Mesenchymal stem cell (in vitro differentiated cells and primary cell): ENCODE measurements around the gene RUSC1.

ENCODE experiments used
- DNase-seq: peaks from one replicate; pipeline ENCODE4 v3.0.0-alpha.2; 2013
- H2AFZ ChIP-seq: one replicate; pipeline ENCODE4 v1.6.1; 2013; ENCODE audit warnings: low read depth, mild to moderate bottlenecking, control low read depth, inconsistent platforms, low read length, moderate library complexity
- H2AK5ac ChIP-seq: 2 replicates; pipeline ENCODE4 v1.6.1; 2013; ENCODE audit warnings: low read length, moderate library complexity, mild to moderate bottlenecking, inconsistent platforms; ENCODE audit not compliant: severe bottlenecking
- H2BK120ac ChIP-seq: one replicate; pipeline ENCODE4 v1.6.1; 2013; ENCODE audit warnings: low read depth, mild to moderate bottlenecking, inconsistent platforms, low read length, moderate library complexity
- H2BK12ac ChIP-seq, 2 experiments: one replicate each; pipeline ENCODE4 v1.6.1; 2013; ENCODE audit warnings: inconsistent platforms in 2 of 2, low read length in 2 of 2, mild to moderate bottlenecking in 2 of 2, moderate library complexity in 2 of 2, control low read depth in 1 of 2
- H2BK15ac ChIP-seq: one replicate; pipeline ENCODE4 v1.6.1; 2013; ENCODE audit warnings: mild to moderate bottlenecking, low read depth, inconsistent platforms; ENCODE audit not compliant: poor library complexity, severe bottlenecking
- H2BK5ac ChIP-seq: 2 replicates; pipeline ENCODE4 v1.6.1; 2013; ENCODE audit warnings: low read depth, mild to moderate bottlenecking, low read length, control low read depth, inconsistent platforms; ENCODE audit not compliant: poor library complexity, severe bottlenecking
- H3K14ac ChIP-seq, 2 experiments: one replicate each; pipeline ENCODE4 v1.6.1; 2013; ENCODE audit warnings: inconsistent platforms in 2 of 2, low read length in 2 of 2, control low read depth in 1 of 2, mild to moderate bottlenecking in 1 of 2, moderate library complexity in 1 of 2
- H3K18ac ChIP-seq, 2 experiments: one replicate each; pipeline ENCODE4 v1.6.1; 2013; ENCODE audit warnings: inconsistent platforms in 2 of 2, low read length in 2 of 2, control low read depth in 1 of 2, low read depth in 1 of 2, mild to moderate bottlenecking in 1 of 2
- H3K23ac ChIP-seq, 2 experiments: one replicate each; pipeline ENCODE4 v1.6.1; 2013; ENCODE audit warnings: inconsistent platforms in 2 of 2, low read length in 2 of 2, mild to moderate bottlenecking in 2 of 2, moderate library complexity in 2 of 2, control low read depth in 1 of 2
- H3K27ac ChIP-seq: 2 replicates; pipeline ENCODE4 v1.5.1; 2013; ENCODE audit warnings: mild to moderate bottlenecking, moderate library complexity, low read length, control low read depth, inconsistent platforms; ENCODE audit not compliant: poor library complexity, severe bottlenecking
- H3K27me3 ChIP-seq, 2 experiments: 2 replicates each; pipeline versions ENCODE4 v1.6.1 to v1.7.0; 2013; ENCODE audit warnings: low read length in 2 of 2, mild to moderate bottlenecking in 2 of 2, moderate library complexity in 2 of 2, control low read depth in 1 of 2, inconsistent platforms in 1 of 2; ENCODE audit not compliant: control insufficient read depth in 1 of 2, insufficient read depth in 1 of 2
- H3K36me3 ChIP-seq, 2 experiments: 2 replicates each; pipeline versions ENCODE4 v1.6.1 to v1.7.0; 2013; ENCODE audit warnings: low read length in 2 of 2, control low read depth in 1 of 2, inconsistent platforms in 1 of 2, low read depth in 1 of 2, mild to moderate bottlenecking in 1 of 2; ENCODE audit not compliant: insufficient read depth in 2 of 2, control insufficient read depth in 1 of 2
- H3K4ac ChIP-seq, 2 experiments: one replicate each; pipeline ENCODE4 v1.6.1; 2013; ENCODE audit warnings: inconsistent platforms in 2 of 2, low read length in 2 of 2, mild to moderate bottlenecking in 2 of 2, moderate library complexity in 2 of 2, control low read depth in 1 of 2, low read depth in 1 of 2
- H3K4me1 ChIP-seq: 2 replicates; pipeline ENCODE4 v1.6.1; 2013; ENCODE audit warnings: low read depth, low read length, control low read depth; ENCODE audit not compliant: control insufficient read depth, insufficient read depth
- H3K4me2 ChIP-seq: 2 replicates; pipeline ENCODE4 v1.6.1; 2013; ENCODE audit warnings: low read length, mild to moderate bottlenecking, inconsistent platforms; ENCODE audit not compliant: poor library complexity, severe bottlenecking
- H3K4me3 ChIP-seq, 2 experiments: 2 replicates each; pipeline versions ENCODE4 v1.5.1 to v1.7.0; 2013; ENCODE audit warnings: low read length in 2 of 2, mild to moderate bottlenecking in 2 of 2, control low read depth in 1 of 2, low read depth in 1 of 2; ENCODE audit not compliant: insufficient read depth in 1 of 2
- H3K79me1 ChIP-seq: replicated peaks from 2 replicates; pipeline ENCODE4 v1.6.1; 2013; ENCODE audit warnings: mild to moderate bottlenecking, control low read depth, low read length, inconsistent platforms; ENCODE audit not compliant: poor library complexity, severe bottlenecking
- H3K9ac ChIP-seq: 2 replicates; pipeline ENCODE4 v1.7.0; 2013; ENCODE audit warnings: mild to moderate bottlenecking, low read length, moderate library complexity
- H3K9me3 ChIP-seq: 2 replicates; pipeline ENCODE4 v1.7.0; 2013; ENCODE audit warnings: mild to moderate bottlenecking, low read length; ENCODE audit not compliant: control insufficient read depth
- H4K8ac ChIP-seq: one replicate; pipeline ENCODE4 v1.6.1; 2013; ENCODE audit warnings: inconsistent platforms, mild to moderate bottlenecking, low read length, moderate library complexity
- H4K91ac ChIP-seq: one replicate; pipeline ENCODE4 v1.6.1; 2013; ENCODE audit warnings: mild to moderate bottlenecking, low read length, inconsistent platforms
- WGBS: methylation state at CpG from one replicate; pipeline ENCODE4 v1.1.7; 2013; ENCODE audit warnings: mixed read lengths; 5-methylcytosine and 5-hydroxymethylcytosine counted together

RUSC1 gene

DNA sequence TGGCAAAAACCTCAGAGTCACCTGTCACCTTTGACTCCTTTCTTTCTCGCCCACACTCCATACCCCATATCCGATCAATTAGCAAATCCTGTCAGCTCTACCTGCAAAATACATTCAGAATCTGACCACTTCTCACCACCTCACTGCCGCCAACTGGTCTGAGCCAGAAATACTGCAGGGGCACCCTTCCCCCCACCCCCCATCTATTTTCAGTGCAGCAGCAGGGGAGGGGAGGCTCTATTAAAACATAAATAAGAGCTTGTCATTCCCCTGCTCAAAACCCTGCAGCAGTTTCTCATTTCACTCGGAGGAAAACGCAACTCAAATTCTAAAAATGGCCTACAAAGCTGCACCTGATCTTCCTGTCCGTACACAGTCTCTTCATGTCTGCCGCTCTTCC lies 23.3 kb upstream of the RUSC1 start:
- no peak overlapping the region for H2BK15ac ChIP-seq

GRCh38 chr1:155300024-155300423 lies 20.7 kb upstream of the RUSC1 start:
- Histone ChIP-seq H3K79me1 (no peaks in the 10 kb centered on the region), H3K18ac (no peak overlapping the region), H4K8ac (no peak overlapping the region), H2AK5ac (no peak overlapping the region), H3K9me3 (no peaks in the 10 kb centered on the region), H3K4ac (no peak overlapping the region), H2BK5ac (no peak overlapping the region), H3K27ac (no peak overlapping the region), H3K9ac (no peak overlapping the region), H2BK15ac (no peak overlapping the region), H3K23ac (no peak overlapping the region), H2AFZ (no peak overlapping the region), H2BK120ac (no peak overlapping the region), H3K36me3 (no peaks in the 10 kb centered on the region), H3K4me1 (peaks cover 11% of the 10 kb centered on the region), H3K14ac (no peak overlapping the region), H3K4me3 (no peak overlapping the region), H2BK12ac (no peak overlapping the region), H3K27me3 (peaks cover 27 to 28% of the 10 kb centered on the region in 2 experiments), H4K91ac (no peak overlapping the region), H3K4me2 (no peak overlapping the region)
- 96% methylated on average over 6 of the region's 8 CpGs for WGBS
- no peak for DNase-seq

More for the DNA sequence above, 23.3 kb upstream of the RUSC1 start:
- Histone ChIP-seq H3K9ac (no peak overlapping the region), H2AFZ (no peak overlapping the region), H3K9me3 (no peaks in the 10 kb centered on the region), H2BK5ac (no peak overlapping the region), H4K91ac (no peak overlapping the region), H2BK120ac (no peak overlapping the region), H3K4me1 (peaks cover 10% of the 10 kb centered on the region), H3K23ac (no peak overlapping the region), H3K4ac (no peak overlapping the region), H3K79me1 (no peaks in the 10 kb centered on the region), H4K8ac (no peak overlapping the region), H2AK5ac (no peak overlapping the region), H3K14ac (peak overlapping the region in 1 of 2 experiments; percentile 47), H3K27ac (no peak overlapping the region), H3K27me3 (peaks cover 50 to 52% of the 10 kb centered on the region in 2 experiments), H3K4me3 (no peak overlapping the region), H3K4me2 (no peak overlapping the region), H3K18ac (no peak overlapping the region), H2BK12ac (no peak overlapping the region), H3K36me3 (no peaks in the 10 kb centered on the region)
- DNase-seq = no peak
- WGBS = 78% methylated on average over 7 of the region's 7 CpGs

- H3K4me3 ChIP-seq = no peak overlapping the region
Measured at GRCh38 chr1:155300553-155301329, 20.0 kb upstream of the RUSC1 start.

DNA sequence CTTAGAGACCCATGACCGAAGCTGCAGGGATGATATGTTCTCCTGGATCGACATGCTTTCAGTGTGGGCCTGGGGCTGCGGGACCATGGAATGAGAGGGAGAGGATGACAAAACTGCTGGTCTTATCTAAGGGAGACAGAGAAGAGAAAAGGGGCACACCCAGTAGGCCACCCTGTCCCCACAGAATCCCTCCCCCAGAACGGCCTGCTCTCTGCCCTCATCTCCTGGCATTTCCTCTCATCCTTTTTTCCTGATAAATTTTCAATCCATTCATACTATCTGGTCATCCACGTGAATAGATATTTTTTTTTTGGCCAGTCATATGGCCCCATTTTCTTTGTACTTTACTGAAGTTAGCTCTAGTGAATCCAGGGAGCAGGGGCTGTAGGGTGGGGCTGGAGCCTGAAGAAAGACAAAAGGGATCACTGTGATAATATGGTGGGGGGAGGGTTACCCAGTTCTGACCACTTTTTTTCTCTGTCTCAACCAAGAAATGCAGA lies 19.3 kb upstream of the RUSC1 start, which contains the start of gene PKLR:
TSS of gene PKLR (minus strand) at position 97 of the 500 bp plus-strand sequence. CDS start at position 54, 43 bp downstream.
- H3K14ac ChIP-seq = no peak within 1 kb of the TSS
- H3K23ac ChIP-seq = no peak within 1 kb of the TSS
- peaks cover 2% of the 10 kb centered on the region for H3K79me1 ChIP-seq
- H3K4me2 ChIP-seq = no peak within 1 kb of the TSS
- no peak within 1 kb of the TSS for H3K18ac ChIP-seq
- no peaks in the 10 kb centered on the region for H3K9me3 ChIP-seq
- no peak within 1 kb of the TSS for H4K91ac ChIP-seq
- peaks cover 14 to 15% of the 10 kb centered on the region in 2 experiments for H3K27me3 ChIP-seq
- no peak within 1 kb of the TSS for H3K27ac ChIP-seq
- no peak within 1 kb of the TSS for H2AK5ac ChIP-seq
- H3K36me3 ChIP-seq = peaks cover 0 to 3% of the 10 kb centered on the region in 2 experiments
- no peak within 1 kb of the TSS for H2BK15ac ChIP-seq
- H2AFZ ChIP-seq = no peak within 1 kb of the TSS
- H3K4me3 ChIP-seq = no peak within 1 kb of the TSS
- H3K4me1 ChIP-seq = peaks cover 12% of the 10 kb centered on the region
- no peak within 1 kb of the TSS for H3K9ac ChIP-seq
- DNase-seq = no peak
- H4K8ac ChIP-seq = no peak within 1 kb of the TSS
- H2BK120ac ChIP-seq = no peak within 1 kb of the TSS
- H2BK12ac ChIP-seq = no peak within 1 kb of the TSS
- 85% methylated on average over 5 of the region's 5 CpGs for WGBS
- no peak within 1 kb of the TSS for H3K4ac ChIP-seq
- no peak within 1 kb of the TSS for H2BK5ac ChIP-seq

More at GRCh38 chr1:155300553-155301329, 20.0 kb upstream of the RUSC1 start:
- WGBS = 91% methylated on average over 9 of the region's 9 CpGs
- Histone ChIP-seq H3K27ac (no peak overlapping the region), H3K4me1 (peaks cover 7% of the 10 kb centered on the region), H4K8ac (no peak overlapping the region), H3K27me3 (peaks cover 20 to 21% of the 10 kb centered on the region in 2 experiments), H3K36me3 (no peaks in the 10 kb centered on the region), H3K9ac (no peak overlapping the region), H3K9me3 (no peaks in the 10 kb centered on the region), H2AFZ (no peak overlapping the region), H2BK5ac (no peak overlapping the region), H2AK5ac (no peak overlapping the region), H3K79me1 (peaks cover under 1% of the 10 kb centered on the region), H3K4ac (no peak overlapping the region), H3K23ac (no peak overlapping the region), H3K4me2 (no peak overlapping the region), H3K18ac (no peak overlapping the region), H2BK120ac (no peak overlapping the region), H2BK12ac (no peak overlapping the region), H2BK15ac (no peak overlapping the region), H4K91ac (no peak overlapping the region), H3K14ac (no peak overlapping the region)
- DNase-seq = no peak
